Right cardiac atrium (tissue), 5 donors: ENCODE results near the gene PPFIA1. TPM values are rescaled to one million over a fixed set of nuclear protein-coding genes. Genes with fewer than 3 reads are reported as not detected.

Source experiments
- ATAC-seq, 2 donors: fragments of 200-7000 bp; cut with Tn5 transposase; one replicate each; pipeline versions ENCODE4 v1.8.0 to v1.9.1; 2020; ENCODE audit warnings: moderate library complexity in 2 of 2, mild to moderate bottlenecking in 1 of 2
- DNase-seq, 3 donors: peaks; one replicate each; pipeline ENCODE4 v3.0.0-alpha.2; 2020
- H3K27ac ChIP-seq: one replicate; pipeline ENCODE4 v1.5.1; 2013; ENCODE audit warnings: mild to moderate bottlenecking, low read length, control low read depth, moderate library complexity
- H3K27me3 ChIP-seq: one replicate; pipeline ENCODE4 v1.6.1; 2013; ENCODE audit not compliant: control insufficient read depth, insufficient read depth
- H3K4me1 ChIP-seq: one replicate; pipeline ENCODE4 v1.6.1; 2013; ENCODE audit warnings: low read length; ENCODE audit not compliant: control insufficient read depth, insufficient read depth
- H3K4me3 ChIP-seq: one replicate; pipeline ENCODE4 v1.5.1; 2013; ENCODE audit warnings: low read length, control low read depth
- H3K9me3 ChIP-seq: one replicate; pipeline ENCODE4 v1.6.1; 2013; ENCODE audit warnings: low read length; ENCODE audit not compliant: control insufficient read depth
- WGBS: extraction: QIAGEN DNeasy Blood & Tissue Kit; methylation state at CpG from one replicate; pipeline ENCODE4 v1.1.7; 2013; 5-methylcytosine and 5-hydroxymethylcytosine counted together
- intact Hi-C, 4 donors: fragments of 100-400 bp; cut with DNase I; formaldehyde crosslinking; loops; one replicate each; pipeline versions ENCODE4 v1.11.0 to v1.14.0; 2022 to 2023
- polyA plus RNA-seq: library from polyadenylated mRNA; stranded (reverse); fragments of 200-250 nt; gene quantifications from one replicate; pipeline ENCODE4 v1.2.3, GENCODE V29; 2013
- total RNA-seq, 4 donors: library from RNA; stranded (reverse); fragmentation: NEBNext Ultra II Directional; extraction: Animal tissue kit (Norgen Biotek cat#: 25700); gene quantifications; one replicate each; pipeline ENCODE4 v1.2.1, GENCODE V29; 2021
- donor health status: healthy with polysubstance abuse.
- donor health status: DM: no; HTN: yes; CAD: no.
- donor health status: DM: no; HTN: no; CAD: no.
- donor health status: DM: no; HTN: yes; CAD: no; lungs with severe emphysema.
- donor health status: DM: yes; HTN: yes; CAD: no.

PPFIA1 gene
- total and polyA plus RNA-seq, 5 donors, result 16.2 to 44.9 (median 37.7) TPM

GRCh38 chr11:70359451-70360205, 89.1 kb downstream of the PPFIA1 start:
- H3K9me3 ChIP-seq, result no peaks in the 10 kb centered on the region
- no peak overlapping the region for H3K27ac ChIP-seq
- 90% methylated on average over 8 of the region's 8 CpGs for WGBS
- no peaks in the 10 kb centered on the region for H3K4me1 ChIP-seq
- H3K4me3 ChIP-seq, result no peak overlapping the region
- intact Hi-C loops, result no loop called here
- ATAC-seq (peak in 1 of 2 donors; percentile 19), DNase-seq (no peak)
- no peaks in the 10 kb centered on the region for H3K27me3 ChIP-seq

GRCh38 chr11:70360211-70360610, 89.7 kb downstream of the PPFIA1 start:
- Histone ChIP-seq H3K27ac (no peak overlapping the region), H3K4me3 (no peak overlapping the region), H3K9me3 (no peaks in the 10 kb centered on the region), H3K27me3 (no peaks in the 10 kb centered on the region), H3K4me1 (no peaks in the 10 kb centered on the region)
- peak in 2 of 3 donors; percentile 56 to 62 for DNase-seq
- intact Hi-C loops, result no loop called here
- 57% methylated on average over 6 of the region's 6 CpGs for WGBS
- no peak for ATAC-seq

- no peaks in the 10 kb centered on the region for H3K4me1 ChIP-seq
- no peak overlapping the region for H3K27ac ChIP-seq
- peak in 1 of 2 donors; percentile 63 for ATAC-seq
Observed at GRCh38 chr11:70364178-70364577, 93.7 kb downstream of the PPFIA1 start.

GRCh38 chr11:70364745-70365543, 94.5 kb downstream of the PPFIA1 start:
- Histone ChIP-seq H3K4me1 (no peaks in the 10 kb centered on the region), H3K27me3 (no peaks in the 10 kb centered on the region)

More at GRCh38 chr11:70364178-70364577, 93.7 kb downstream of the PPFIA1 start:
- intact Hi-C loops, result no loop called here
- no peak for DNase-seq
- Histone ChIP-seq H3K27me3 (no peaks in the 10 kb centered on the region), H3K4me3 (no peak overlapping the region), H3K9me3 (no peaks in the 10 kb centered on the region)
- WGBS, result 67% methylated on average over 2 of the region's 2 CpGs

GRCh38 chr11:70365544-70365927, 95.0 kb downstream of the PPFIA1 start:
- Histone ChIP-seq H3K27me3 (no peaks in the 10 kb centered on the region), H3K27ac (no peak overlapping the region), H3K4me1 (no peaks in the 10 kb centered on the region), H3K4me3 (no peak overlapping the region), H3K9me3 (no peaks in the 10 kb centered on the region)
- DNase-seq (no peak), ATAC-seq (no peak)
- 89% methylated on average over 3 of the region's 3 CpGs for WGBS
- intact Hi-C loops, result no loop called here

More at GRCh38 chr11:70364745-70365543, 94.5 kb downstream of the PPFIA1 start:
- WGBS, result 83% methylated on average over 25 of the region's 25 CpGs
- DNase-seq, result no peak
- ATAC-seq, result no peak
- Histone ChIP-seq H3K4me3 (no peak overlapping the region), H3K27ac (peak overlapping the region; percentile 38), H3K9me3 (no peaks in the 10 kb centered on the region)
- intact Hi-C loops, result no loop called here

GRCh38 chr11:70367071-70367470, 96.6 kb downstream of the PPFIA1 start:
- ATAC-seq, result no peak
- Histone ChIP-seq H3K27ac (no peak overlapping the region), H3K27me3 (no peaks in the 10 kb centered on the region), H3K9me3 (no peaks in the 10 kb centered on the region), H3K4me3 (no peak overlapping the region), H3K4me1 (no peaks in the 10 kb centered on the region)
- intact Hi-C loops, result no loop called here
- WGBS, result 81% methylated on average over 8 of the region's 8 CpGs
- DNase-seq, result no peak

- no peaks in the 10 kb centered on the region for H3K27me3 ChIP-seq
- no peaks in the 10 kb centered on the region for H3K4me1 ChIP-seq
- H3K9me3 ChIP-seq, result no peaks in the 10 kb centered on the region
- H3K4me3 ChIP-seq, result no peak overlapping the region
- H3K27ac ChIP-seq, result no peak overlapping the region
- intact Hi-C loops, result no loop called here
- DNase-seq (no peak), ATAC-seq (no peak)
- 90% methylated on average over 2 of the region's 2 CpGs for WGBS
Observed at GRCh38 chr11:70368961-70369360, 98.5 kb downstream of the PPFIA1 start.

- Histone ChIP-seq H3K9me3 (no peaks in the 10 kb centered on the region), H3K27ac (no peak overlapping the region), H3K27me3 (no peaks in the 10 kb centered on the region), H3K4me3 (no peak overlapping the region), H3K4me1 (no peaks in the 10 kb centered on the region)
- peak; percentile 67 to 69 for ATAC-seq
- WGBS, result 76% methylated on average over 5 of the region's 5 CpGs
- intact Hi-C loops, result no loop called here
- no peak for DNase-seq
Observed at GRCh38 chr11:70371241-70371640, 100.8 kb downstream of the PPFIA1 start.

- no peaks in the 10 kb centered on the region for H3K9me3 ChIP-seq
- no peak for DNase-seq
- ATAC-seq, result no peak
- no peaks in the 10 kb centered on the region for H3K4me1 ChIP-seq
- 93% methylated on average over 8 of the region's 8 CpGs for WGBS
- no peak overlapping the region for H3K27ac ChIP-seq
- intact Hi-C loops, result no loop called here
- H3K4me3 ChIP-seq, result no peak overlapping the region
- no peaks in the 10 kb centered on the region for H3K27me3 ChIP-seq
Observed at GRCh38 chr11:70372076-70372475, 101.6 kb downstream of the PPFIA1 start.

GRCh38 chr11:70376621-70377020, 106.1 kb downstream of the PPFIA1 start:
- no peaks in the 10 kb centered on the region for H3K27me3 ChIP-seq
- H3K27ac ChIP-seq, result no peak overlapping the region
- ATAC-seq (no peak), DNase-seq (no peak)
- intact Hi-C loops, result no loop called here
- WGBS, result 96% methylated on average over 12 of the region's 12 CpGs
- no peaks in the 10 kb centered on the region for H3K4me1 ChIP-seq
- H3K9me3 ChIP-seq, result no peaks in the 10 kb centered on the region
- H3K4me3 ChIP-seq, result no peak overlapping the region

- 91% methylated on average over 8 of the region's 8 CpGs for WGBS
- H3K4me3 ChIP-seq, result no peak overlapping the region
- H3K9me3 ChIP-seq, result no peaks in the 10 kb centered on the region
- ATAC-seq (no peak), DNase-seq (no peak)
- no peaks in the 10 kb centered on the region for H3K27me3 ChIP-seq
- no peaks in the 10 kb centered on the region for H3K4me1 ChIP-seq
- H3K27ac ChIP-seq, result no peak overlapping the region
- intact Hi-C loops, result no loop called here
Observed at GRCh38 chr11:70377645-70378044, 107.2 kb downstream of the PPFIA1 start.
